ENCODE results near the gene TCF7.

Gene TCF7

DNA sequence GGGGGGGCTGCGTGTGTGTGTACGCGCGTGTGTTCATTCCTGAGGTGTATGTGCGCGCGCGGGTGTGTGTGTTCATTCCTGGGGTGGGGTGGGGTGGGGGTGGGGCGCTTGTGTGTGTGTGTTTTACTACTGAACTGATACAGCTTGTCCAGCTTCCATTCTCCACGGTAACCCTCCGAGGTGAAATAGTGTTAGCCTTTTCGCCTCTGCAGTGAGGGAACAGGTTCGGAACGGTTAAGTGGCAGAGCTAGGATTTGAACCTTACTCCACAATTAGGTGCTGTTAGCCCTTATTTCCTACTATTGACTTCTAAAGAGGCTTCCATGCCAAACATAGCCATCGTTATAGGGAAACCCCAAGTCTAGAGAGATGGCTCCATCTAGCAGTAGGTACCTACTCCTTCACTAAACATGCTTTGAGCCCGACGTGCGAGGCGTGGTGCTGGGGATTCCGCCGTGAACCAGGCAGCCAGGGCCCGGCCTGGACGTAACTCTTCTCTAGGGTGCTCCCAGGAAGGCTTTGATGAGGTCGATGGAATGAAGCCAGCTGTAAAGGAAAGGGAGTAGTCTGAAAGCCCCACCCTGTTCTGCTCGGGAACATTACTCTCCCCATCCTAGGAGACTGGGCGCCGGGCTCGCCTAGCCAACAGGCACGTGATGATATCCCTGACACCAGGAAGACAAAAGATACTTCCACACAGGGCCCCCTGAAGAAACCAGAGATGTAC, 63.1 kb downstream of the TCF7 start:
- no peaks in the 10 kb centered on the region for H3K27me3 ChIP-seq (ENCODE audit: insufficient read depth, insufficient read length)
- peak overlapping the region; percentile 86 for H3K4me3 ChIP-seq (ENCODE audit: insufficient read length, low read depth)
- no peak for DNase-seq (ENCODE audit: low read depth, low spot score)
- no peaks in the 10 kb centered on the region for H3K9me3 ChIP-seq (ENCODE audit: insufficient read depth, low read length)
- peaks cover 7% of the 10 kb centered on the region for H3K4me1 ChIP-seq (ENCODE audit: insufficient read depth, insufficient read length)
- peak overlapping the region; percentile 90 for H3K9ac ChIP-seq (ENCODE audit: insufficient read length, low read depth)
- peaks cover 7% of the 10 kb centered on the region for H3K36me3 ChIP-seq (ENCODE audit: insufficient read depth, insufficient read length, low read length)
- TF ChIP-seq ZNF274 (IDR thresholded peaks at IDR 0.05; ENCODE audit: low read depth, low read length), result no peak
- no peak for TF ChIP-seq YY1 (IDR thresholded peaks at IDR 0.05; ENCODE audit: insufficient read depth, insufficient read length)
- no peak for TF ChIP-seq SUZ12 (IDR thresholded peaks at IDR 0.05; ENCODE audit: extremely low read depth, insufficient read depth, insufficient read length)

DNA sequence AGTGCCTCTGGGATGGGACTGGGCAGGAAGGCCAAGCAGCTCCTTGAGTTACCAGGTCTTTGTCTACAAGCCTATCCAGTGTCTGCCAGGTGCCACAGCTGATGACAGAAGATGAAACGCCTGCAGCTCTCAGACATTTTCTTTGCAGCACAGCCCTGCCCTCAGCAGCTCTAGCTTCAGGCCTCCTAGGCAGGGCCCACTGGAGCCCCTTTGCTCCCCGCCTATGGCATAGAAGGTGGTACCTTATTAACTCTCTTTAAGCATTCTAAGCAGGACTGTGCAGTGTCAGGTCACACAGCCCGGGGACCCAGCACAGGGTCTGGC, 63.6 kb downstream of the TCF7 start:
- TF ChIP-seq ZNF274 (IDR thresholded peaks at IDR 0.05; ENCODE audit: low read depth, low read length), result no peak
- TF ChIP-seq SUZ12 (IDR thresholded peaks at IDR 0.05; ENCODE audit: extremely low read depth, insufficient read depth, insufficient read length), result no peak
- no peak for TF ChIP-seq YY1 (IDR thresholded peaks at IDR 0.05; ENCODE audit: insufficient read depth, insufficient read length)
- H3K4me1 ChIP-seq (ENCODE audit: insufficient read depth, insufficient read length), result peaks cover 7% of the 10 kb centered on the region
- H3K27me3 ChIP-seq (ENCODE audit: insufficient read depth, insufficient read length), result no peaks in the 10 kb centered on the region
- DNase-seq (ENCODE audit: low read depth, low spot score), result no peak
- H3K4me3 ChIP-seq (ENCODE audit: insufficient read length, low read depth), result no peak overlapping the region
- H3K9me3 ChIP-seq (ENCODE audit: insufficient read depth, low read length), result no peaks in the 10 kb centered on the region
- peaks cover 5% of the 10 kb centered on the region for H3K36me3 ChIP-seq (ENCODE audit: insufficient read depth, insufficient read length, low read length)
- peak overlapping the region; percentile 90 for H3K9ac ChIP-seq (ENCODE audit: insufficient read length, low read depth)

DNA sequence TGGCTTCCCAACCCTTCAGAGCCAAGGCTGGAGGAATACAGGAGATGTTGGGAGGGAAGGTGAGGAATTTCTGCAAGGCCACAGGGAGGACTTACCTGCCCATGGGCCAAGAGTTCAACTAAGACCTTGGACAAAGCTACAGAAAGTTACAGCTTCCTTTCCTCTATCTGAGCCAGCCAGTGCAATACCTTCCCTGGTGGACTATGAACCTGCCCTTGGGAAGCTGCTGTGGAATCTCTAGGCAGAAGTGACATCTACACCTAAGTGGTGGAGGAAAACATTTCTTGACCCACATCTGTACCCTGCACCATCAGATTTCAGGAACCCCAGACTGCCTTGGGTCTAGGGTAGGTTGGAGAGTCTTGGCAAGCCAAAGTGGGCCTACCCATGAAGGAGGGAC, 69.0 kb downstream of the TCF7 start:
- TF ChIP-seq SUZ12 (IDR thresholded peaks at IDR 0.05; ENCODE audit: extremely low read depth, insufficient read depth, insufficient read length) (no peak), ZNF274 (IDR thresholded peaks at IDR 0.05; ENCODE audit: low read depth, low read length) (no peak), YY1 (IDR thresholded peaks at IDR 0.05; ENCODE audit: insufficient read depth, insufficient read length) (no peak)
- Histone ChIP-seq H3K9ac (ENCODE audit: insufficient read length, low read depth) (no peak overlapping the region), H3K9me3 (ENCODE audit: insufficient read depth, low read length) (no peaks in the 10 kb centered on the region), H3K27me3 (ENCODE audit: insufficient read depth, insufficient read length) (no peaks in the 10 kb centered on the region), H3K4me1 (ENCODE audit: insufficient read depth, insufficient read length) (peaks cover 2% of the 10 kb centered on the region), H3K4me3 (ENCODE audit: insufficient read length, low read depth) (no peak overlapping the region), H3K36me3 (ENCODE audit: insufficient read depth, insufficient read length, low read length) (no peaks in the 10 kb centered on the region)
- DNase-seq (ENCODE audit: low read depth, low spot score), result no peak

DNA sequence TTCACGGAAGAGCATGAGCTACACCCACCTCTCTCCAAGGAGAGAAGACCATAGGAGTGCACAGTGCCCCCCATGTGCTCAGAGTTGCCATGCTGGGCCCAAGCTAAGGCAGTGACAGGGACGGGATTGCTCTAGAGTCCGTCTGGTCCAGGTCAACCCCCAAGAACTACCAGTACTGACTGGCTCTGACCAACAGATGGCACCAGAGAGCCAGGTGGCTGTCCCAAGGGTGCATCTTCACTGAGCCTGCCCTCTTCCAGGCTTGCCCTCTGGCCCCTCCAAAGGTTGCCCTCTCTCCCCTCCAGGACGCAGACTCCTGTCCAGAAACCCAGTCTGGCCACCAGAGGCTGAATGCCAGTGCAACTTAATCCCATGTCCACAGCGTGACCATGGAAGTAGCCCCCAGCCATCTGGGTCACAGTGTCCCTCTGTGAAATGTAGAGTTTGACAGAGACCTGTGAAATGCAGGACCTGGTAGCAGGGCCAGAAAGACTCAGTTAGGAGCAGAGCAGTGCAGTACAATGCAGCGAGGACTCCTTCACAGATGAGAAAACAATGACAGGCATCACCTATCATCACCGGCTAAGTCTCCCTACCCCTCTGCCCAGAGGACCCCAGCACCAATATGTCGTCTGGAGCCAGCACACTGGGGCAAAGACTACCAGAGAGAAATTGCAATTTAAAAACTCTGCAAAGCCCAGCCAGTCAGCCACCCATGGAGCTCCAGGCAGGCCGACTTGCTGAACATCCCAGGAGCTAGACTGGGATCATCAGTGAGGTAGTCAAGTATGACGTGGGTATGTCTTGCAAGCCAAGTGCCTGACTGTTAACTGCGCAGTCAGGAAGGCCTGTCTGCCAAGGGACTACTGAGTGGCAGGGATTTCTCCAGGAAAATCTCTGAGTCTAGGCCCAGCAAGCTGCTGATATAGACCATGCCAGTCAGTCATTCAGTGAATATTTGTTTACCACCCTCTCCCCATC, 70.0 kb downstream of the TCF7 start:
- peak; percentile 20 for DNase-seq (ENCODE audit: low read depth, low spot score)
- H3K4me1 ChIP-seq (ENCODE audit: insufficient read depth, insufficient read length), result peaks cover 2% of the 10 kb centered on the region
- no peak overlapping the region for H3K9ac ChIP-seq (ENCODE audit: insufficient read length, low read depth)
- TF ChIP-seq ZNF274 (IDR thresholded peaks at IDR 0.05; ENCODE audit: low read depth, low read length) (no peak), SUZ12 (IDR thresholded peaks at IDR 0.05; ENCODE audit: extremely low read depth, insufficient read depth, insufficient read length) (no peak), YY1 (IDR thresholded peaks at IDR 0.05; ENCODE audit: insufficient read depth, insufficient read length) (no peak)
- no peaks in the 10 kb centered on the region for H3K9me3 ChIP-seq (ENCODE audit: insufficient read depth, low read length)
- no peaks in the 10 kb centered on the region for H3K27me3 ChIP-seq (ENCODE audit: insufficient read depth, insufficient read length)
- H3K4me3 ChIP-seq (ENCODE audit: insufficient read length, low read depth), result no peak overlapping the region
- H3K36me3 ChIP-seq (ENCODE audit: insufficient read depth, insufficient read length, low read length), result no peaks in the 10 kb centered on the region

DNA sequence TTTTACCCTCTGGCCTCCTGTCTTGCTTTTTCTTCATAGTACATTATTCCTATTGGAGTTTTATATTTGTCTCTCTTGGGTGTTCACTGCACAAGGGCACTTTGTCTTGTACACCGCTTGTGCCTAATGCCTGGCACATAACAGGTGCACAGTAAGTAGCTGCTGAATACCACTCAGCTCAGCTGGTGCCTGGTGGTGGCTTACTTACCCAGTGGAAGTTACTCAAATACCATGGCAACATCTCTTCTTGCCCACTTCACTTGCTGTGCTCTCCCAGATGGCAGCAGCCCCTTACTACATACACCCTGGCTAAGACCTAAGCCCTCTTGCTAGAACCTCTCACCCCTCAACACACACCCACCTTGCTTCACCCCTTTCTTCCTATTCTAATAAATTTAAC, 73.6 kb downstream of the TCF7 start:
- Histone ChIP-seq H3K4me1 (ENCODE audit: insufficient read depth, insufficient read length) (peaks cover 2% of the 10 kb centered on the region), H3K9ac (ENCODE audit: insufficient read length, low read depth) (no peak overlapping the region), H3K36me3 (ENCODE audit: insufficient read depth, insufficient read length, low read length) (no peaks in the 10 kb centered on the region), H3K4me3 (ENCODE audit: insufficient read length, low read depth) (no peak overlapping the region), H3K9me3 (ENCODE audit: insufficient read depth, low read length) (no peaks in the 10 kb centered on the region), H3K27me3 (ENCODE audit: insufficient read depth, insufficient read length) (no peaks in the 10 kb centered on the region)
- no peak for DNase-seq (ENCODE audit: low read depth, low spot score)
- TF ChIP-seq ZNF274 (IDR thresholded peaks at IDR 0.05; ENCODE audit: low read depth, low read length) (no peak), YY1 (IDR thresholded peaks at IDR 0.05; ENCODE audit: insufficient read depth, insufficient read length) (no peak), SUZ12 (IDR thresholded peaks at IDR 0.05; ENCODE audit: extremely low read depth, insufficient read depth, insufficient read length) (no peak)

DNA sequence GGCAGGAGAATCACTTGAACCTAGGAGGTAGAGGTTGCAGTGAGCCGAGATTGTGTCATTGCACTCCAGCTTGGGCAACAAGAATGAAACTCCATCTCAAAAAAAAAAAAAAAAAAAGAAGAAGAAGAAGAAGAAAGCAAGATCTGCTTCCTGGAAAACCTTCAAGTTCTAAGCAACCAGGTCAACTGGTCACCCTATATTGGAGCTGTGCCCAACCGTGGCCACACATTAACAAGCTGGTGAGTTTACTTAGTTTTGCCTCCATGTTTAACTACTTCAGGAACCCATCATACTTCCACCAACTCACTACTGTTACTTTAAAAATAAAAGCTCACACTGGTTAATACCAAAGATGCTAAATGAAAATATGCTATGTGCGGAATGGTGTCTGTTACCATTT, 74.5 kb downstream of the TCF7 start:
- DNase-seq (ENCODE audit: low read depth, low spot score), result no peak
- H3K36me3 ChIP-seq (ENCODE audit: insufficient read depth, insufficient read length, low read length), result no peaks in the 10 kb centered on the region
- peaks cover 2% of the 10 kb centered on the region for H3K4me1 ChIP-seq (ENCODE audit: insufficient read depth, insufficient read length)
- TF ChIP-seq ZNF274 (IDR thresholded peaks at IDR 0.05; ENCODE audit: low read depth, low read length), result no peak
- H3K9me3 ChIP-seq (ENCODE audit: insufficient read depth, low read length), result no peaks in the 10 kb centered on the region
- H3K9ac ChIP-seq (ENCODE audit: insufficient read length, low read depth), result no peak overlapping the region
- no peaks in the 10 kb centered on the region for H3K27me3 ChIP-seq (ENCODE audit: insufficient read depth, insufficient read length)
- H3K4me3 ChIP-seq (ENCODE audit: insufficient read length, low read depth), result no peak overlapping the region

DNA sequence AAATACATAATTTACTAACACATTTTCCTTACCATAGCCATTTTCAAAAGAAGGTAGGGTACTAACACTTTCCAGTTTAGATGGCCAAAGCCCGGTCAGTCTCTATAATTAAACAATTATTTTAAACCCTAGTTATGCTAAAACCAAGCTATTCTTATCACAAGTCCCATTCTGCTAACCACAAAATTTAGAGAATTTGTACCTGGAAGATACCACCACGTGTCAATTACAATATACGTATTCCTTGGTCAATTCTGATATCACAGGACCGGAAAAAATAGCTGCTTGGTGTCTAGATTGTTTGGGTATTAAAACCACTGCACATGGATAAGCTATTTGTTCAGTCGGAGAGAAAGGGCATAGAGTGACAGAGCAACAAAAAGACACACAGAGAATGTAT, 81.2 kb downstream of the TCF7 start:
- DNase-seq (ENCODE audit: low read depth, low spot score), result no peak
- peaks cover 44% of the 10 kb centered on the region for H3K36me3 ChIP-seq (ENCODE audit: insufficient read depth, insufficient read length, low read length)
- H3K4me3 ChIP-seq (ENCODE audit: insufficient read length, low read depth), result no peak overlapping the region
- no peaks in the 10 kb centered on the region for H3K27me3 ChIP-seq (ENCODE audit: insufficient read depth, insufficient read length)
- TF ChIP-seq ZNF274 (IDR thresholded peaks at IDR 0.05; ENCODE audit: low read depth, low read length) (no peak), YY1 (IDR thresholded peaks at IDR 0.05; ENCODE audit: insufficient read depth, insufficient read length) (no peak), SUZ12 (IDR thresholded peaks at IDR 0.05; ENCODE audit: extremely low read depth, insufficient read depth, insufficient read length) (no peak)
- H3K9me3 ChIP-seq (ENCODE audit: insufficient read depth, low read length), result no peaks in the 10 kb centered on the region
- H3K4me1 ChIP-seq (ENCODE audit: insufficient read depth, insufficient read length), result no peaks in the 10 kb centered on the region
- H3K9ac ChIP-seq (ENCODE audit: insufficient read length, low read depth), result no peak overlapping the region

Measured in NT2/D1 (cell line).